GM18508 (cell line): Measurements from ENCODE around the gene ROR2.
"Not testable (repeated sequence)": the region's sequence is repeated elsewhere in the genome, so short reads cannot be mapped to it uniquely, and the experiment has no call there.

Source experiments
- ATAC-seq: cut with Tn5 transposase; IDR thresholded peaks from one replicate; pipeline ENCODE4 v1.9.1; 2021; ENCODE audit warnings: moderate number of reproducible peaks; ENCODE audit not compliant: insufficient read depth, unreplicated experiment

The ROR2 gene

DNA sequence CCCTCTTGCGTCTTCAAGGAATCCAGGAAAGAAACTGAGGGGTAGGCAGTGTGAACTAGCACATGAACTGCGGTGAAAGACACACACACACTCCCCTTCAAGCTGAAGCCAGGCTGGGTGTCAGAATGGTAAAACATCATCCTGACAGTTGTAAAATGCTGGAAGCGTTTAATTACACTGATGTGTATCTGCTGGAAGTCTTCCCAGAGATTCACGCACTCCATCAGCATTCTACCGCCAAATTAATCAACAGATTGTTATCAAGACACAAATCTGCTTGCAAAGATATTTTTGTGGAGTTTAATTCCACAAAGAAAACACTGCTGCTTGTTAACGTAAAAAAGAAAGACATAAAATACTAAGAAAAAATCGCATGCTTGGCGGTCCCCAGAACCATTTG is 285.4 kb downstream of the ROR2 start:
- ATAC-seq, result no peak

DNA sequence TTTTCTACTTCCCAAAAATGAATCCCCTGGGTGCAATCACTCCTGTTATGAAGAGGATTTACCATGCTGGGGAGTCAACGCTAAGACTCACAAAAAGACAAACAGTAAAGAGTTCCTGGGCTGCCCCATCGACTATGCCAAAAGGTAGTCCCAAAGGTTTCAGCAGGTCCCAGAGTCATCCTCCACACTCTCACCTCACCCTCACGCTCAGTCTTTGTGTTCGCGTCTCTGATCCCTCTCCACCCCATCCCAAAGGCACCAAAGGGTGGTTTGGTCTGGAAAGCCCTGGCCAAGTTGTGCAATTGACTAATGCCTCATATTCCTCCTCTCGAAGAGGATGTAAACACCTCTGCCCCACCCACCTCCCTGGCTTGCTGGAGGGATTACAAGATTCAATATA is 286.2 kb downstream of the ROR2 start:
- no peak for ATAC-seq

DNA sequence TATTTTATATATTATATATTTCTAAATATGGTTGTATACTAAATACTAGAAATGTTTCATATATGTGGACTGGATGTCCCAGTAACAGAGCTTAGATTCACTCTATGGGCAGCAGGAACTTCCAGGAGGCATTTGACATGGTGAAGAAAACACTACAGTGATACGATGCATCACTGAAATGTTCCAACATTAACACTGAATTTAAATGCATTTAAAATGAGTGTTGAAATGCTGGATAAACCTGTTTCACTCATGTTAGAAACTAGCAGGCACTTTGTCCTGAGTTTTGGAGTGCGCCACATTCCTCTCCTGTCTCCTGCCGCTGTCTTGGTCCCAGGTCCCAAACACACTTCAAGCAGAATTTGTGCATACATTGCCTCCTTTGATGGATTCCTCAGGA is 288.6 kb downstream of the ROR2 start:
- ATAC-seq, result no peak

DNA sequence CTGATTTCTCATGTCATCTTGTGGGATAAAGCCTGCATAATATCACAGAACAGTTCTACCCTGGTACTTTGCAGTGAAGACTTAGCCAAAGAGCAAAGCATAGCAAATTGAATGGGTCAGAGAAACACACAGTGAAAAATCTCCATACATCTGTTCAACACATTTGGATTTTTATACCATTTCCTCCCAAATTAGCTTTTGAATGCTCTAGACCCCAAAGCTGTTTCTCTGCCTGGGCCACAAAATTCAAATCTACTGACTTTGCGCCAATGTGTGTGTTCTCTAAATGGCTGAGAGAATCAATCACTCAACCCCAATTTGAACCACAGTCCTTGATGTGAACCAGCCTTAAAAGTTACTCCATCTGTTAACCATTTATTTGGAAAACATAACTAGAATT is 289.5 kb downstream of the ROR2 start:
- ATAC-seq, result no peak

DNA sequence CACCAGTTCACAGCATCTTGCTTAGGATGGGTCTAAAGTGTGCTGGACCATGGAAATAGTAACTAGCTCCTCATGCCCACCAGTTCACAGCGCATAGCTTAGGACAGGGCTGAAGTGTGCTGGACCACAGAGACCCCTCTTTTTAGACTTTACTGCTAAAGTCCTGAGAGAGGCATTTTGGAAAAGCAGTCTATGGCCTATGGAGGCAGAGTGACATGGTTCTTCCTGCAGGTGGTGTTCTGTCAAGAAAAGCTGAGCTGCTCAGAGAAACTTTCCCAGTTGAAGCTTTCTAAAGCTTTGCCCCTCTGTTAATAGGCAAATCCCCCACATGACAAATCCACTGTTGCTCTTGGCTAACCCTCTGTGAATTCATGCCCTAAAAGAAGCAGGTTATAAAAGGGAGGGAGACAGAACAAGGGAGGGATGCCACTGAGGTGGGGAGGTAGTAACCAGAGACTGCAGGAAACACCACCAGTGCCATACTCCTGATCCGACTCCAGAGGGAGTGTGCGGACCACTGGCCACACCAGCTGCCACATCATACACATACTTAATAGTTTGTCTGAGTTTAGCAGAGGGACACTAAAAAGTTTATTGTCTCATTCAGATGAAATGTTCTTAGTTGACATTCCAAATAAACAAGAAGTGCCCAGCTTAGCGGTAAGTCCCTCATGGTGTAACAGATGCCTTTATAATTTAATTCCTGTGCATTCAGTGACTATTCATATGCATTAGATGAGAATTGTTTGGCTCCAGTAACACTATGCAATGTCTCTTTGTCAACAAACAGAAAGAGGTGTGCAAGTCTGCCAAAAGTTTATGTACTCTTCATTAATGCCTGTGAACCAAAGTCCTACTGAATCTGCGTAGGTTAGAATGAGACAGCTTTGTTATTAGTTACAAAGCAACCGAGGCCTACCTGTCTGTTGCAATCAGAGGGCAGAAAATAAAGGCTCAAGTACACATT is 290.2 kb downstream of the ROR2 start:
- ATAC-seq, result no peak

DNA sequence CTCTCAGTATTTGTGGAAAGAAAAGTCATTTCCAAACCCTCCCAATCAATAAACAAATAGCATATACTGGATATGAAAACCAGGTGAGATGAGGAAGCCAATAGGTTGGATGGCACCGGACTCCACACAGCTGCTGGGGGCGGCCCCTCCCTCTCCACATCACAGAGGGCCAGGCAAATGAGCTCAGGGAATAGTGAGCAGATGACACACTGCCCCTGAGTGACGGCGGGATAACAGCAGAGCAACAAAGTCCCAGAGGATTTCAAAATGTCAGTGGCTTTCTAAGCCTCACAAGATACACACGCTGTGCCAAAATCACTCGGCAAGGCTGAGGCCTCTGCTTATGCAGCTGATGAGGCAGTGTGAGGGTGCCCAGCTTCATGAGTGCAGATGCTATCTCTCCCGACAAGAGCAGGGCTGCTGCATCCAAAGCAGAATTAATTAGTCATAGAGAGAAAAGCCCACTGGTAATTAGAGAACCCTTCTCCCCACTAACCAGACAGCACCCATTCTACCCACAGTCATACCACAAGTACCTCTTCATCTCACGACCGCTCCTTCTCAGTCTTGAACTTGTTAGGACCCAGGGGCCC is 291.4 kb downstream of the ROR2 start:
- no peak for ATAC-seq

DNA sequence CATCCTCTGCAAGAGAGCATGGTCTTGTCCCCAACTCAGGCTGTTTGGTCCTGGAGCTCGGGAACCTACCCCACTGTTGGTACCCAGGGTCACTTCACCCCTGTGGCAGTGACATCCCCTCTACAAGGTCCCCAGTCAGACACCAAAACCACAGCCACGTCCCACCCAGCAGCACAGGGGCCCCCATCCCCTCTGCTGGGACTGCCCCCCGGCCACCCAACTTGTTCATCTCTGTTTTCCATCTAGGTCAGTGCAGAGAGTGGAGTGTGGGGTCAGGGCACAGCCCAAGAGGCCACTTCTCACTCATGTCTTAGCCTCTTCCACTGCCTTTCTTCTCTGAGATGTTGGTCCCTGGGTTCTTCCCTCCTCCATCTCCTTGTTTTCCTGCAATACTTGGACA is 292.5 kb downstream of the ROR2 start:
- no peak for ATAC-seq

DNA sequence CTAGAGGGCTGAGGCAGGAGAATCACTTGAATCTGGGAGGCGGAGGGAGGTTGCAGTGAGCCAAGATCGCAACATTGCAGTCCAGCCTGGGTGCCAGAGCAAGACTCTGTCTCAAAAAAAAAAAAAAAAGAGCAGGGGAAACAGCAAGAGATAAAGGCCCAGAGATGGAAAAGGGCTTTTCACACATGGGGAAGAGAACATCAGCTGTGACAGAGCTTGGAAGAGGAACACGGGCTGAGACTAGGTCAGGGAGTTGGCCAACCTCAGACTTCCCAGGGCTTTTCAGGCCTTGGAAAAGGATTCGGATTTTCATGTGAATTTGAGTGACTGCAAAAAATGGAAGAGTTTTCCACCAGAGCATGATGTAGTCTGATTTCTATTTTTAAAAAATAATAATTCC is 294.4 kb downstream of the ROR2 start:
- no peak for ATAC-seq

DNA sequence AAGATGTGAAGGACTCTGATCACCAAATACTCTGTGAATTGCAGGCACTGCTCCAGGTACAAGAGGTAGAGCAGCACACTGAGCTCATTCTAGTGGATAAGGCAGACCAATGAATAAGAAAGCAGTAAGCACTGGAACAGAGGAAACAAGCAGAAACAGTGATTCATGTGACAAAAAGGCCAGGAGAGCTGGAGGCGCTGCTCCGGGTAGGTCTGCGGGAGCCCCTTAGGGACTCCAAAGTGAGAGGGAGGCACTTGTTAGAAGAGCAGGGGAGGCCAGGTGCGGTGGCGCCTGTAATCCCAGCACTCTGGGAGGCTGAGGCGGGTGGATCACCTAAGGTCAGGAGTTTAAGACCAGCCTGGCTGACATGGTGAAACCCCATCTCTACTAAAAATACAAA is 294.8 kb downstream of the ROR2 start:
- ATAC-seq, result no peak

DNA sequence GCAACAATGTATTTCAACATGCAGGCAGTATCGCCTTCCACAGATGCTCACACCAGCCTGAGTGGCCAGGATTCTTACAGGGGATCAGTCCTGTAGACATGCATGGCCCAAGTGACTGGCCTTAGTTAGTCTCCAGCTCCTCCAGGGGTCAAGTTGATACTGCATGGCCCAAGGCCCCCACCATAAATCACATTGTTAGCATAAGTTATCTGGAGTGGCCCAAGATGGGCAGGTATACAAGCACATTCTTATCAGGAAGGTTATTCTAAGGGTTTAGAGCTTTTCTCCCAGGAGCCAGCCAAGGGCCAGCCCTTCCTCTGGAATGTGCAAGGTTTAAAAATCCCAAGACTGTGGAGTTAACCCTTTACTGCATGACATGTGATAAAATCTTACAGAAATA is 295.5 kb downstream of the ROR2 start:
- no peak for ATAC-seq

DNA sequence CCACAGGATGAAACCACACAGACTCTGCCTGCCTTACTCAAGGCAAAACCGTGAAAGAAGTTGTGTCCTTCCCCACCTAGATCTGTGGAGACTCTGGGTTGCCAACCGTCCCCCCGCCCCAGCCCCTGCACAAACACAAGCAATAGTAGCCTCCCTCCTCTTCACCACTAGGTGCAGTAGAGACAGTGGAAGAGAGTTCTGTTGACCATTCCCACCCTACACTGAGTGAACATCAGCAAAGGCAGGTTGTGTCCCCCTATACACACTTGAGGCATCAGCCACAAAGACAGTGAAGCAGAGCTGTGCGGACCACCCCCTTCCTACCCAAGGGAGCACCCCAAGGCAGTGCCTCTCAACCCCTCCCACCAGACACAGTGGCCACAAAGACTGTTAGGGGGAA is 302.7 kb downstream of the ROR2 start:
- ATAC-seq, result no peak

DNA sequence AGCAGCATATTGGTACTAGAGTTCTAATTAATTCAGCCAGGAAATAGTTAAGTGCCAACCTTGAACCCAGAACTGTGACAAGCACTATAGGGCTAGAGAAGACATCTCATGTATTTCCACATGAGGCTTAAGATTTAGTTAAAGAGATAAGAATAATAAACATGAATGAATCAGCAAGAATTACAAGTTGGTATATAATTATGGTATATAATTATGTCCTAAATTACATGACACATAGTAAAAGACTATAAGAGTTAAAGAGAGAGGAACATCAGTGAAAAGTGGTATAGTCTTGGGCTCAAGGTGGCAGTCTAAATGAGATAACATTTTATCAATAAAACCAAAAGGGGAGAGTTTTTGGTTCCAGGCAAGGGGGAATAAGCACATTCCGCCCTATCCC is 303.3 kb downstream of the ROR2 start:
- no peak for ATAC-seq

DNA sequence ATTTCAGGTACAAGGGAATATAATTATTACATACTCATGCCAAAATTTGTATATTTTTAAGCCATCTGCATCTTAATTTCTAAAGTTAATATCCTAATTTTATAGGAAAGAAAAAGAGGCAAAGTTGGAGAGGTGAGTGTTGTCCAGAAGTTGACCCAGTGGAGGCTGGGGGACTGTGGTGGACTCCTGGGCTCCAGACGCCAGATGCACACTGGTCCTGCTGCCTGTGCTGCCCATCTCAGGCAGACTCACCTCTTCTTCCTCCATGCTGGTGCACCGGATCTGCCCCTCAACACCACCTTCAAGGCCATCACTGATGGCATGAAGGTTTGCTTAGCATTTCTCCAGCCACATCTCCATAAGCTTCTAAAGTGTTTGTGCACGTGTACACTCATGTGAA is 305.6 kb downstream of the ROR2 start:
- ATAC-seq, result no peak

DNA sequence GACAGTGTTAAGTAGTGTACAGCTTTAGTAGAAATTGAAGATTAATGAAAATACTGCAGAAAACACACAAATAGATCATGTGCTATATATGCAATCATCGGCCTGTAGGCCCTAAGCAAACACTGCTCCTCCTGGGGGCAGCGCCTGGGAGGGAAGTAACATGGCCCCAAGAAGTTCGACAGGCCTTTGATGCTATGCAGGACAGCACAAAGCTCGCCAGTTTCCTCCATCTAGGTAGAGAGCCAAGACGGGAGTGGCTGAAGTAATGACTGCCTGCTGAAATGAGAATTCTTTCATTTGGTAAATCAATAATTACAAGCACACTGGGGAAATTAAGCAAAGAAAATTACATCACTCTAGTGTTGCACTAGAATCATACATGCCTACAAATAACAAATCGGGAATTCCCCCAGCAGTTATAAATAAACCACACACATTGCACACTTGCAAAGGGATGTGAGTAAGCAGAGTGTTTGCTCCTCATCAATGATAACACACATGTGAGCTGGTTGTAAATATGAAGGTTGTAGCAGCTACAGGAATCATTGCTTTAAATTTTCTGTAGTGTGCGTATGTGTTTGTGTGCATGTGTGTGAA is 306.4 kb downstream of the ROR2 start:
- no peak for ATAC-seq

DNA sequence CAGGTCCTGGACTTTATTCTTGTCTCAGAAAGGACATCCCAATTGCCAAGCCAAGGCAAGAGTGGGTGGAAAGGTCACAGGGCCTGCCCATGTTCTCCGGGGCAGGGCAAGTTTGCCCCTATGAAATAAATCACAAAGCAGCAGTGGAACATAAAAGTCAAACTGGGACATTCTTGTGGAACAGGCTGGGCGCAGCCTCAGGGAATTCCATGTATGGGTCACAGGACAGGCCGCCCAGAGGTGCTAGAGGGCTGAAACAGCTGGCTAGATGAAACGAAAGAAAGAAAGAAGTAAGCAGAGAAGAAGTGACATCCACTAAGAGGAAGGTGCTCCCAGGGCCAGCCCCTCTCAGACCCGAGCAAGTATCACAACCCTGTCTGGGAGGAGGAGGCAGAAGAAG is 307.3 kb downstream of the ROR2 start:
- ATAC-seq, result no peak

DNA sequence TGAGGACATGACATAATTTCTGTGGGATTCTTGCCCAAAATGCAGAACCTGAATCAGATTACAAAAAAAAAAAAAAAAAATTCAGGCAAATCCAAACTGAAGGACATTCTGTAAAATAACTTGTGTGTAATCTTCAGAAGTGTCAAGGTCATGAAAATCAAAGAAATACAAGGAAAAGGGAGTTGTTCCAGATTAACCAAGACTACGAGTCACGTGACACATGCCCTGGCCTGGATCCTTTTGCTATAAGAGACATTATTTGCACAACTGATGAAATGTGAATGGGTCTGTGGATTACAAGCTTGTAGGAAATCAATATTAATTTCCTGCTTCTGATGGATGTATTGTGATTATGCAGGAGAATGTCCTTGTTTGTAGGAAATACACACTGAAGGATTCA is 309.6 kb downstream of the ROR2 start:
- no peak for ATAC-seq

DNA sequence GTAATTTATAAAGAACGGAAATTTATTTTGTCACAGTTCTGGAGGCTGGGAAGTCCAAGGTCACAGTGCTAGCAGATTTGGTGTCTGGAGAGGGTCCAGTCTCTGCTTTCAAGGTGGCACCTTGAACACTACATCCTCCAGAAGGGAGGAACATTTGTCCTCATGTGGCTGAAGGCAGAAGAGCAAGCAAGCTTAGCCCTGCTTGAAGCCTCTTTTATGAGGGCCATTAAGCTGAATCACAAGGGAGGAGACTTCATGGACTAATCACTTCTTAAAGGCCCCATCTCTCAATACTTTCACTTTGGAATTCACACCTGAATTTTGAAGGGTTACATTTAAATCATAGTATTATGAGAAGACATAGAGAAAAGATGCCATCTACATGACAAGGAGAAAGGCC is 311.0 kb downstream of the ROR2 start:
- no peak for ATAC-seq

DNA sequence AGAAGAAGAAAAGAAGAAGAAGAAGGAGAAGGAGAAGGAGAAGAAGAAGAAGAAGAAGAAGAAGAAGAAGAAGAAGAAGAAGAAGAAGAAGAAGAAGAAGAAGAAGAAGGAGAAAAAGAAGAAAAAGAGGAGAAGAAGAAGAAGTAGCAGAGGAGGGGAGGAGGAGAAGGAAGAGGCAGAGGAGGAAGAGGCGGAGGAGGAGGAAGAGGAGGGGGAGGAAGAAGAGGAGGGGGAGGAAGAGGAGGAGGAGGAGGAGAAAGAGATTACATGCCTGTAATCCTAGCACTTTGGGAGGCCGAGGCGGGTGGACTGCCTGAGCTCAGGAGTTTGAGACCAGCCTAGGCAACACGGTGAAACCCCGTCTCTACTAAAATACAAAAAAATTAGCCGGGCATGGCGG is 315.2 kb downstream of the ROR2 start:
- ATAC-seq, result not testable (repeated sequence)

DNA sequence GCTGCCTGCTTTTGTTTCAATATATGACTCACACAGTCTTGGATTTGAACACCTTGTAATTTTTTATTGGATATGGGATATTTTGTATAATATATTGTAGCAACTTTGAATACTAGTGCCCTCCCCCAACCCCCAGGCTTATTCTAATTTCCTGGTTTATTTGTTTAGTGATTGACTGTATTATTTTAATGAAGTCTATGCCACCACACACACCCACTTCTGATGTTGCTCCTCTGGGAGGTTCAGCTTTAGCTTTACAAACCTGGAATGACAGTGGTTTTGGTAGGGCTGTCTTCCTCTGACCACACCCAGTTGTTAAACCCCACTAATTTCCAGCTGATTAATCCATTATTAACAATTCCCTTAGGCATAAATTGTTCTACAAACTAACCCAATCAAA is 320.3 kb downstream of the ROR2 start:
- ATAC-seq, result no peak

DNA sequence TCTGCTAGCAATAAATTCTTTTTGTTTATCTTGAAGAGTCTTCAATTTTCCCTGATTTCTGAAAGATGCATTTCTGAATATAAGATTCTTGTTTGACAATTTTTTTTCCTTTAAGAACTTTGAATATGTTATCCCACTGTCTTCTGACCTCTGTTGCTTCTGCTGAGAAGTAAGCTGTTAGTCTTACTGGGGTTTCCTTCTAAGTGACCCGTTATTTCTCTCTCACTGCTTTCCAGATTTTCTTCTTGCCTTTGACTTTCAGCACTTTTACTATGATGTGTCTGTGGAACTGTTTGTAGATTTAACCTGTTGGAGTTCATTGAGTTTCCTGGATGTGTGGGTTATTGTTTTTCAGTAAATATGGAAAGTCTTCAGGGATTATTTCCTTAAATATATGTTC is 321.1 kb downstream of the ROR2 start:
- ATAC-seq, result no peak

DNA sequence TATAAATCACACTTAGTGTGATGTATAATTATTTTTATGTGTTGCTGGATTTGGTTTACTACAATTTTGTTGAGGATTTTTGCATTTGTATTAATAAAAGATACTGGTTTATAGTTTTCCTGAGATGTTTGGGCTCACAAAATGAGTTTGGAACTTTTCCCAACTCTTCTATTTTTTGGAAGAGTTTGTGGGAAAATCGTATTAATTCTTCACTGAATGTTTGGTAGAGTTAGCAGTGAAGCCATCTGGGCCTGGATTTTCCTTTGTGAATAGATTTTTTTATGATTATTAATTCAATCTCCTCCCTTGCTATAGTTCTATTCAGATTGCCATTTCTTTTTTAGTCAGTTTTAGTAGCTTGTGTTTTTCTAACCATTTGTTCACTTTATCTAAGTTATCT is 324.7 kb downstream of the ROR2 start:
- no peak for ATAC-seq

DNA sequence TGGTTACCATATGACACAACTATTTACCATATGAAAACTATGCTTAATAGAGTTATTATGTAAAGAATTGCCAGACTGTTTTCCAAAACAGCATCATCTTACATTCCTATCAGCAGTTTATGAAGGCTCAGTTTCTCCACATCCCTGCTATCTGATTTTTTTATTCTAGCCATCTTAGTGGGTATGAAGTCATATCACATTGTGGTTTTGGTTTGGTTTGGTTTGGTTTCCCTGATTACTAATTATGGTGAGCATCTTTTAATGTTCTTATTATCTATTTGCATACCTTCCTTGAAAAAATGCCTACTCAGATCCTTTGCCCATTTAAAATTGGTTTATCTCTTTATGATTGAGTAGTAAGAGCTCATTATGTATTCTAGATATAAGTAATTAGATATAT is 327.0 kb downstream of the ROR2 start:
- ATAC-seq, result no peak
